Suprapubic skin (tissue), 4 donors: ENCODE data around the gene COL3A1. TPM values are rescaled to one million over a fixed set of nuclear protein-coding genes. Genes with fewer than 3 reads are reported as not detected.

Experiments
- DNase-seq, 2 donors: peaks; one replicate each; pipeline ENCODE4 v3.0.0-alpha.2; 2019; ENCODE audit warnings: low spot score in 2 of 2
- H3K27ac ChIP-seq: fragments of 200-600 bp; sonication (generic); one replicate; pipeline ENCODE4 v1.5.1; 2019
- H3K27me3 ChIP-seq: fragments of 200-600 bp; sonication (generic); one replicate; pipeline ENCODE4 v1.5.1; 2019
- H3K36me3 ChIP-seq: fragments of 200-600 bp; sonication (generic); one replicate; pipeline ENCODE4 v1.5.1; 2019
- H3K4me1 ChIP-seq: fragments of 200-600 bp; sonication (generic); one replicate; pipeline ENCODE4 v1.5.1; 2019
- H3K4me3 ChIP-seq: fragments of 200-600 bp; sonication (generic); one replicate; pipeline ENCODE4 v1.5.1; 2019; ENCODE audit warnings: mild to moderate bottlenecking
- H3K9me3 ChIP-seq: fragments of 200-600 bp; sonication (generic); one replicate; pipeline ENCODE4 v1.5.1; 2019
- EP300 ChIP-seq: sonication (generic); formaldehyde crosslinking; IDR thresholded peaks from one replicate; pipeline ENCODE4 v1.6.1; 2017; ENCODE audit warnings: antibody characterized with exemption
- POLR2A ChIP-seq, 2 donors: fragments of 450-650 bp; IDR thresholded peaks; one replicate each; pipeline ENCODE4 v1.6.1; 2017; ENCODE audit warnings: antibody characterized with exemption in 2 of 2, mild to moderate bottlenecking in 2 of 2, moderate library complexity in 2 of 2
- POLR2AphosphoS5 ChIP-seq, 3 donors: sonication (generic); formaldehyde crosslinking; IDR thresholded peaks; one replicate each; pipeline ENCODE4 v1.6.1; 2017; ENCODE audit warnings: antibody characterized with exemption in 3 of 3
- WGBS: methylation state at CpG from one replicate; pipeline ENCODE4 v1.1.5; 2018; 5-methylcytosine and 5-hydroxymethylcytosine counted together
- total RNA-seq, 4 donors: library from RNA; depleted of rRNA; stranded (reverse); fragments of >200 nt; gene quantifications; one replicate each; pipeline ENCODE4 v1.1.0, GENCODE V29; 2016
- TF ChIP-seq, protein P1 (sequence below), 2 donors: fragments of 200-600 bp in 1 of 2; fragments of 450-650 bp in 1 of 2; sonication (generic) in 1 of 2; IDR thresholded peaks; one replicate each; pipeline ENCODE4 v1.5.1; 2016 to 2019; ENCODE audit warnings: antibody characterized with exemption in 2 of 2, mild to moderate bottlenecking in 1 of 2, moderate library complexity in 1 of 2

Gene COL3A1
- total RNA-seq, 4 donors from 2014 or later: 19.2 to 73.2 (median 54.9) TPM

DNA sequence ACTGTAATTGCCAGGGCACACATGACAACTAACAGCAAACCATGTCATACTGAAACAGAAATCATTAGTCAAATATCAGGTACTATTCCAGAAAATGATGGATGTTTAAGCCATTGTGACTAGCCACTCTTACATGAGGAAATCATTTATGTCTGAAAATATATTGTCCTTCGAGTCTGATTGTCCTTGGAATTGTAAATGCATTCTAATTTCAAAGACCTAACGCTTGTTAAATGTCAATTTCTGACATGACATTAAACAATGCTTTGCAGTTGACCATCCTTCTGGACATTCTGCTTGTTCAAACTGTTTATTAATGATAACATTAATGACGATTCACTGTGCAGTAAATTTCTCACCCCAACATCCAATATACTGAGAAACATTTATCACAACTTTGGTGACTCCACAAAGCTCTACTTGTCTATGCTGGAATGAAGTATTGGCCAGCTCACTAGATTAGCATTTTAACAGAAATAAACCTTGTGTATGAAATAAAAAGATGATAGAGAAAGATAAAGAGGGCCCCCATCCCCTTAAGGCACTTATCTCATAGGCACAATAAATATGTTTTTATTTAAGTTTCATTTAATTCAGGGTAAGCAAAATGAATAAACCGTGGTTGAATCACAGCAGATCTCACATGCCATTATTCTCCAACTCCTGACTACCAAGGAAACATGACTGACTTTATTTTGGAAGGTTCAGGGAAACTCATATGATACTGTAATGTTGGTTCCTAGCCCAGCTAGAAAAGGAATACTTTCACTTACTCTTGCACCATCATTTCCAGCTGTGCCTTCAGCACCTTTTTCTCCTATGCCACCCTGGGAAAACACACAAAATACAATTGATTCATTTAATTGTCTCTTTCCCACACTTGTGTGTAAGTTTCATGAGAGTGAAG, 82.3 kb downstream of the COL3A1 start:
- Histone ChIP-seq H3K9me3 (no peaks in the 10 kb centered on the region), H3K36me3 (peaks cover 9% of the 10 kb centered on the region), H3K4me3 (no peak overlapping the region), H3K27ac (no peak overlapping the region), H3K27me3 (no peaks in the 10 kb centered on the region), H3K4me1 (no peaks in the 10 kb centered on the region)
- WGBS: 62% methylated on average over 4 of the region's 4 CpGs
- TF ChIP-seq, protein P1, sequence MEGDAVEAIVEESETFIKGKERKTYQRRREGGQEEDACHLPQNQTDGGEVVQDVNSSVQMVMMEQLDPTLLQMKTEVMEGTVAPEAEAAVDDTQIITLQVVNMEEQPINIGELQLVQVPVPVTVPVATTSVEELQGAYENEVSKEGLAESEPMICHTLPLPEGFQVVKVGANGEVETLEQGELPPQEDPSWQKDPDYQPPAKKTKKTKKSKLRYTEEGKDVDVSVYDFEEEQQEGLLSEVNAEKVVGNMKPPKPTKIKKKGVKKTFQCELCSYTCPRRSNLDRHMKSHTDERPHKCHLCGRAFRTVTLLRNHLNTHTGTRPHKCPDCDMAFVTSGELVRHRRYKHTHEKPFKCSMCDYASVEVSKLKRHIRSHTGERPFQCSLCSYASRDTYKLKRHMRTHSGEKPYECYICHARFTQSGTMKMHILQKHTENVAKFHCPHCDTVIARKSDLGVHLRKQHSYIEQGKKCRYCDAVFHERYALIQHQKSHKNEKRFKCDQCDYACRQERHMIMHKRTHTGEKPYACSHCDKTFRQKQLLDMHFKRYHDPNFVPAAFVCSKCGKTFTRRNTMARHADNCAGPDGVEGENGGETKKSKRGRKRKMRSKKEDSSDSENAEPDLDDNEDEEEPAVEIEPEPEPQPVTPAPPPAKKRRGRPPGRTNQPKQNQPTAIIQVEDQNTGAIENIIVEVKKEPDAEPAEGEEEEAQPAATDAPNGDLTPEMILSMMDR (IDR thresholded peaks at IDR 0.05): no peak
- no peak for TF ChIP-seq POLR2A (IDR thresholded peaks at IDR 0.05)
- TF ChIP-seq POLR2AphosphoS5 (IDR thresholded peaks at IDR 0.05): no peak
- TF ChIP-seq EP300: no peak
- no peak for DNase-seq

DNA sequence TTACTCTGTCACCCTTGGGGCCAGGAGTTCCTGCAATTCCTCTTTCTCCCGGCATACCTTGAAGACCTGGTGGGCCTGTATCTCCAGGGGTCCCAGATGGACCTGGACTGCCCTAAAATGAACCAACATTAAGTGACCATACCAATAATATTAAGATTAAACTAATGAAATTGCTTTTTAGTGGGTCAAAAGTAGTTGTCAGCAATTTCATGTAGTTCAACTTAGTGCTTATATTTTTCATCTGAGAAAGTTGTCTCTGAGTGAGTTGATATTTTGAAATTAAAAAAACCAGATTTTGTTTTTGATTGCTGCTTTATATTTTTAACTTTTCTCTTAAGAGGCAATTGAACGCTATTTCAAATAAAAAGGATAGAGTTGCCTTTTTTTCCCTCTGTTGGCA, 83.1 kb downstream of the COL3A1 start:
- H3K36me3 ChIP-seq: peaks cover 9% of the 10 kb centered on the region
- no peak overlapping the region for H3K4me3 ChIP-seq
- no peaks in the 10 kb centered on the region for H3K4me1 ChIP-seq
- H3K27ac ChIP-seq: no peak overlapping the region
- no peaks in the 10 kb centered on the region for H3K9me3 ChIP-seq
- no peak for TF ChIP-seq POLR2AphosphoS5 (IDR thresholded peaks at IDR 0.05)
- TF ChIP-seq POLR2A (IDR thresholded peaks at IDR 0.05): no peak
- TF ChIP-seq, protein P1 (IDR thresholded peaks at IDR 0.05): no peak
- no peak for TF ChIP-seq EP300
- H3K27me3 ChIP-seq: no peaks in the 10 kb centered on the region
- no peak for DNase-seq
- 85% methylated on average over 2 of the region's 2 CpGs for WGBS

DNA sequence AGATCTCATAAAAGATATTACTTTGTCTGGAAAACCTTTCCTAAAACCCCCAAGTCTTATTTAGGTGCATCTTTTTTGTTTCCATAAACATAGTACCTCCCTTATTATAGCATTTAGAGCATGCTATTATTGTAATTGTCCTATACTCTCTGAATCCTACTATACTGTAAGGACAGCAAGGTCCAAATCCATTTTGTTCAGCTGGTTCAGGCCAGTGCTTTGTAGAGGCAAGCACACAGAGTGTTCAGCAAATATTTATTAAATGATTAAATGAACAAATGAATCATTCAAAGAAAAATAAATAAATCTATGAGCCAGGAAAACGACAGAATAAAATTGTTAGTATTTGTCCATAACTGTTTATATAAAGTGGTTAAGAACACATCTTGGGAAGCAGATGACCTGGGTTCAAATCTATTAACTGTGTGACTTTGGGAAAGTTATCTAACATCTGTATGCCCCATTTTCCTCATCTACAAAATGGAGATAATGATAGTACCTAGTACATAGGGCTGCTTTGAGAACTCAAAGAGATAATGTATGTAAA, 86.0 kb downstream of the COL3A1 start:
- no peak overlapping the region for H3K27ac ChIP-seq
- DNase-seq: no peak
- peaks cover 22% of the 10 kb centered on the region for H3K36me3 ChIP-seq

More for the DNA sequence above, 86.0 kb downstream of the COL3A1 start:
- Histone ChIP-seq H3K27me3 (no peaks in the 10 kb centered on the region), H3K9me3 (no peaks in the 10 kb centered on the region), H3K4me3 (no peak overlapping the region), H3K4me1 (no peaks in the 10 kb centered on the region)
- 38% methylated on average over 1 of the region's 1 CpG for WGBS
- no peak for TF ChIP-seq EP300
- no peak for TF ChIP-seq POLR2A (IDR thresholded peaks at IDR 0.05)
- TF ChIP-seq POLR2AphosphoS5 (IDR thresholded peaks at IDR 0.05): no peak
- TF ChIP-seq, protein P1 (IDR thresholded peaks at IDR 0.05): no peak

Other genes with a start within 250 kb of the COL3A1 start
- gene COL5A2, start 205.4 kb downstream of the COL3A1 start, total RNA-seq: 10 to 100 TPM; 14.1 to 17.6 (median 16.3) TPM